SU-DHL-6 (cell line): ENCODE data around the gene SLC25A13.

Source experiments
- CTCF ChIP-seq: fragments of 200-600 bp; sonication (generic); IDR thresholded peaks from one replicate; pipeline ENCODE4 v1.5.1; 2017; ENCODE audit warnings: antibody characterized with exemption, mild to moderate bottlenecking, low read length, moderate library complexity; ENCODE audit not compliant: insufficient read depth, poor library complexity, severe bottlenecking
- EZH2phosphoT487 ChIP-seq: fragments of 200-600 bp; sonication (generic), shearing (Covaris generic); conservative IDR thresholded peaks from 2 replicates; pipeline ENCODE4 v1.6.1; 2018; ENCODE audit warnings: mild to moderate bottlenecking, antibody characterized with exemption, low read length, moderate library complexity, mixed read lengths

DNA sequence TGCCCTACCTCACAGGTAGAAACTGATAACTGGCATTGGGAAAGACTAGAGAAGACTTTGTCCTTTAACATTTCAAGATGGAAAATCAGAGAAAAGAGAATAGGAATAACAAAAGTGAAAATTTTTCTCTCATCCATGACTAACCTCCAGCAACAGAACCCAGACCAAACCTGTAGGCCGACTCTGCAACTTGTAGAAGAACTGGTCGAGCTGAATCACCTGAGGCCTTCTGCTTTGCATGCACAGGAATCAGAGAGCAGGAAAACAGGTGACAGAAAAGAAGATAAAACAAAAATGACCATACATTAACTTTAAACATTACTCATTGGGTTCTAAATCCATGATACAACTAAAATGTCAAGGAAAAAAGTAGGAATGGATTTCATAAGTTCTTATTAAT, 137.1 kb downstream of the SLC25A13 start:
- TF ChIP-seq EZH2phosphoT487 (no peak), CTCF (no peak)
